ENCODE data around the gene SEC24D. TPM values are rescaled to one million over a fixed set of nuclear protein-coding genes. Genes with fewer than 3 reads are reported as not detected.

SEC24D gene
- total and polyA plus RNA-seq, 9 of the 15 experiments (the other 6 are each of a cell fraction or from before 2014, with no cell fraction given) = 7.1 to 22.5 (median 11.3) TPM

DNA sequence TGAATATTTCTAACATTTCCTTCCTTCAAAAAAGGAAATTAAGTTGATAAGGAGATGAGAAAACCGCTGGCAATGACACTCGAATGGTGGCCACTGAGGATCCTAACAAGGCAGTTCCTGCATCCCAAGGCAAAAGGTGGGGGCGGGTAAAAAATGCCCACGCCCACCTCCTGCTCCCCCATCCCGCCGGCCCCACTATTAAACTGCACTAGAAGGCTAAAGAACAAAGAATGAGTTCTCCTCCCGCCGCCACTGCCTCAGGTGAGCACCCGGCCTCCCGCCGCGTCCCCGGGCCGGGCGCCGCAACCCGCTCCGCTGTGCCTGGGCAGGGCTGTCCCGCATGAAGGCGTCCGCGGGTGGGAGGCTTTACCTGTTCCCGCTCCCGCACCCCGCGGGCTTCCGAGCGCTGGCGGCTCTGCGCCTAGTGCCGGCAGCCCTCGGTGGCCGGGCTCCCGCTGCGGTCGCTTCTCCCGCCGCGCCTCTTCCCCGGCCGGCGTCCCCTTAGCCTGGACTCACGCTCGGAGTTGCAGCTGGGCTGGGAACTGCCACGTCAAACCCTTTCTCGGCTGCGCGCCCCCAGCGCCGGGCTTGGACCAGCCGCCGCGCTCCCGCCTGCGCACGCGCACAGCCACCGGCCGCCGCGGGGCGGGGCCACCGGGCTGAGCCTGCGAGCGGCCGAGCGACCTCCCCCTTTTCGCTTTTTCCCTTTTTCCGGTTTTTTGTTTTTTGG, at the start of gene SEC24D (continued):
- TF ChIP-seq, protein P1, sequence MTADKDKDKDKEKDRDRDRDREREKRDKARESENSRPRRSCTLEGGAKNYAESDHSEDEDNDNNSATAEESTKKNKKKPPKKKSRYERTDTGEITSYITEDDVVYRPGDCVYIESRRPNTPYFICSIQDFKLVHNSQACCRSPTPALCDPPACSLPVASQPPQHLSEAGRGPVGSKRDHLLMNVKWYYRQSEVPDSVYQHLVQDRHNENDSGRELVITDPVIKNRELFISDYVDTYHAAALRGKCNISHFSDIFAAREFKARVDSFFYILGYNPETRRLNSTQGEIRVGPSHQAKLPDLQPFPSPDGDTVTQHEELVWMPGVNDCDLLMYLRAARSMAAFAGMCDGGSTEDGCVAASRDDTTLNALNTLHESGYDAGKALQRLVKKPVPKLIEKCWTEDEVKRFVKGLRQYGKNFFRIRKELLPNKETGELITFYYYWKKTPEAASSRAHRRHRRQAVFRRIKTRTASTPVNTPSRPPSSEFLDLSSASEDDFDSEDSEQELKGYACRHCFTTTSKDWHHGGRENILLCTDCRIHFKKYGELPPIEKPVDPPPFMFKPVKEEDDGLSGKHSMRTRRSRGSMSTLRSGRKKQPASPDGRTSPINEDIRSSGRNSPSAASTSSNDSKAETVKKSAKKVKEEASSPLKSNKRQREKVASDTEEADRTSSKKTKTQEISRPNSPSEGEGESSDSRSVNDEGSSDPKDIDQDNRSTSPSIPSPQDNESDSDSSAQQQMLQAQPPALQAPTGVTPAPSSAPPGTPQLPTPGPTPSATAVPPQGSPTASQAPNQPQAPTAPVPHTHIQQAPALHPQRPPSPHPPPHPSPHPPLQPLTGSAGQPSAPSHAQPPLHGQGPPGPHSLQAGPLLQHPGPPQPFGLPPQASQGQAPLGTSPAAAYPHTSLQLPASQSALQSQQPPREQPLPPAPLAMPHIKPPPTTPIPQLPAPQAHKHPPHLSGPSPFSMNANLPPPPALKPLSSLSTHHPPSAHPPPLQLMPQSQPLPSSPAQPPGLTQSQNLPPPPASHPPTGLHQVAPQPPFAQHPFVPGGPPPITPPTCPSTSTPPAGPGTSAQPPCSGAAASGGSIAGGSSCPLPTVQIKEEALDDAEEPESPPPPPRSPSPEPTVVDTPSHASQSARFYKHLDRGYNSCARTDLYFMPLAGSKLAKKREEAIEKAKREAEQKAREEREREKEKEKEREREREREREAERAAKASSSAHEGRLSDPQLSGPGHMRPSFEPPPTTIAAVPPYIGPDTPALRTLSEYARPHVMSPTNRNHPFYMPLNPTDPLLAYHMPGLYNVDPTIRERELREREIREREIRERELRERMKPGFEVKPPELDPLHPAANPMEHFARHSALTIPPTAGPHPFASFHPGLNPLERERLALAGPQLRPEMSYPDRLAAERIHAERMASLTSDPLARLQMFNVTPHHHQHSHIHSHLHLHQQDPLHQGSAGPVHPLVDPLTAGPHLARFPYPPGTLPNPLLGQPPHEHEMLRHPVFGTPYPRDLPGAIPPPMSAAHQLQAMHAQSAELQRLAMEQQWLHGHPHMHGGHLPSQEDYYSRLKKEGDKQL (CRISPR knock-in tag; IDR thresholded peaks at IDR 0.05; ENCODE audit: borderline replicate concordance) = no peak
- no peak for TF ChIP-seq RFX5 (IDR thresholded peaks at IDR 0.05; ENCODE audit: low read depth, low read length)
- TF ChIP-seq, protein P2, sequence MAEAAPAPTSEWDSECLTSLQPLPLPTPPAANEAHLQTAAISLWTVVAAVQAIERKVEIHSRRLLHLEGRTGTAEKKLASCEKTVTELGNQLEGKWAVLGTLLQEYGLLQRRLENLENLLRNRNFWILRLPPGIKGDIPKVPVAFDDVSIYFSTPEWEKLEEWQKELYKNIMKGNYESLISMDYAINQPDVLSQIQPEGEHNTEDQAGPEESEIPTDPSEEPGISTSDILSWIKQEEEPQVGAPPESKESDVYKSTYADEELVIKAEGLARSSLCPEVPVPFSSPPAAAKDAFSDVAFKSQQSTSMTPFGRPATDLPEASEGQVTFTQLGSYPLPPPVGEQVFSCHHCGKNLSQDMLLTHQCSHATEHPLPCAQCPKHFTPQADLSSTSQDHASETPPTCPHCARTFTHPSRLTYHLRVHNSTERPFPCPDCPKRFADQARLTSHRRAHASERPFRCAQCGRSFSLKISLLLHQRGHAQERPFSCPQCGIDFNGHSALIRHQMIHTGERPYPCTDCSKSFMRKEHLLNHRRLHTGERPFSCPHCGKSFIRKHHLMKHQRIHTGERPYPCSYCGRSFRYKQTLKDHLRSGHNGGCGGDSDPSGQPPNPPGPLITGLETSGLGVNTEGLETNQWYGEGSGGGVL (CRISPR knock-in tag; IDR thresholded peaks at IDR 0.05) = no peak
- TF ChIP-seq EGR1 (conservative IDR thresholded peaks at IDR 0.05) = peak; percentile 74
- TF ChIP-seq, protein P3, sequence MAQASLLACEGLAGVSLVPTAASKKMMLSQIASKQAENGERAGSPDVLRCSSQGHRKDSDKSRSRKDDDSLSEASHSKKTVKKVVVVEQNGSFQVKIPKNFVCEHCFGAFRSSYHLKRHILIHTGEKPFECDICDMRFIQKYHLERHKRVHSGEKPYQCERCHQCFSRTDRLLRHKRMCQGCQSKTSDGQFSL (CRISPR knock-in tag; IDR thresholded peaks at IDR 0.05) = peak; percentile 36; the same call in 1 of the 2 replicates
- TF ChIP-seq, protein P3 (tag; IDR thresholded peaks at IDR 0.05) = no peak
- TF ChIP-seq, protein P4, sequence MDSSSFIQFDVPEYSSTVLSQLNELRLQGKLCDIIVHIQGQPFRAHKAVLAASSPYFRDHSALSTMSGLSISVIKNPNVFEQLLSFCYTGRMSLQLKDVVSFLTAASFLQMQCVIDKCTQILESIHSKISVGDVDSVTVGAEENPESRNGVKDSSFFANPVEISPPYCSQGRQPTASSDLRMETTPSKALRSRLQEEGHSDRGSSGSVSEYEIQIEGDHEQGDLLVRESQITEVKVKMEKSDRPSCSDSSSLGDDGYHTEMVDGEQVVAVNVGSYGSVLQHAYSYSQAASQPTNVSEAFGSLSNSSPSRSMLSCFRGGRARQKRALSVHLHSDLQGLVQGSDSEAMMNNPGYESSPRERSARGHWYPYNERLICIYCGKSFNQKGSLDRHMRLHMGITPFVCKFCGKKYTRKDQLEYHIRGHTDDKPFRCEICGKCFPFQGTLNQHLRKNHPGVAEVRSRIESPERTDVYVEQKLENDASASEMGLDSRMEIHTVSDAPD (CRISPR knock-in tag; IDR thresholded peaks at IDR 0.05) = no peak
- peak; percentile 46 for TF ChIP-seq POLR2H (tag; IDR thresholded peaks at IDR 0.05; ENCODE audit: low read depth)
- TF ChIP-seq, protein P5, sequence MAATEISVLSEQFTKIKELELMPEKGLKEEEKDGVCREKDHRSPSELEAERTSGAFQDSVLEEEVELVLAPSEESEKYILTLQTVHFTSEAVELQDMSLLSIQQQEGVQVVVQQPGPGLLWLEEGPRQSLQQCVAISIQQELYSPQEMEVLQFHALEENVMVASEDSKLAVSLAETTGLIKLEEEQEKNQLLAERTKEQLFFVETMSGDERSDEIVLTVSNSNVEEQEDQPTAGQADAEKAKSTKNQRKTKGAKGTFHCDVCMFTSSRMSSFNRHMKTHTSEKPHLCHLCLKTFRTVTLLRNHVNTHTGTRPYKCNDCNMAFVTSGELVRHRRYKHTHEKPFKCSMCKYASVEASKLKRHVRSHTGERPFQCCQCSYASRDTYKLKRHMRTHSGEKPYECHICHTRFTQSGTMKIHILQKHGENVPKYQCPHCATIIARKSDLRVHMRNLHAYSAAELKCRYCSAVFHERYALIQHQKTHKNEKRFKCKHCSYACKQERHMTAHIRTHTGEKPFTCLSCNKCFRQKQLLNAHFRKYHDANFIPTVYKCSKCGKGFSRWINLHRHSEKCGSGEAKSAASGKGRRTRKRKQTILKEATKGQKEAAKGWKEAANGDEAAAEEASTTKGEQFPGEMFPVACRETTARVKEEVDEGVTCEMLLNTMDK (IDR thresholded peaks at IDR 0.05; ENCODE audit: borderline replicate concordance, insufficient read depth, low read depth, low read length, poor library complexity, severe bottlenecking) = no peak
- no peak for TF ChIP-seq ZNF133 (CRISPR knock-in tag; IDR thresholded peaks at IDR 0.05)
- TF ChIP-seq HCFC1 (IDR thresholded peaks at IDR 0.05; ENCODE audit: low read depth, low read length) = peak; percentile 26; the same call in 1 of the 2 replicates
- TF ChIP-seq CHD1 (IDR thresholded peaks at IDR 0.05; ENCODE audit: low read length) = peak; percentile 30
- TF ChIP-seq TEAD2 (tag; IDR thresholded peaks at IDR 0.05) = no peak
- no peak for TF ChIP-seq E2F3 (CRISPR knock-in tag; IDR thresholded peaks at IDR 0.05)
